HepG2 (cell line): ENCODE data around the gene MYL6B. TPM values are rescaled to one million over a fixed set of nuclear protein-coding genes. Genes with fewer than 3 reads are reported as not detected.
A peak's percentile ranks its signal among the peaks of the same experiment; 100 is the strongest.

ENCODE experiments used
- CTCF ChIP-seq: sonication (generic); formaldehyde crosslinking; IDR thresholded peaks from 2 replicates; pipeline ENCODE4 v1.5.0; 2020; ENCODE audit warnings: mild to moderate bottlenecking, missing genetic modification reagents, moderate library complexity
- HINFP ChIP-seq: sonication (generic); formaldehyde crosslinking; IDR thresholded peaks from 2 replicates; pipeline ENCODE4 v1.4.0; 2020; ENCODE audit warnings: low read depth, mild to moderate bottlenecking, missing genetic modification reagents
- HMGXB4 ChIP-seq, 2 experiments: sonication (generic) in 1 of 2; formaldehyde crosslinking in 1 of 2; IDR thresholded peaks; 2 replicates each; pipeline versions ENCODE4 v1.4.0 to v1.6.1; 2018 to 2020; ENCODE audit warnings: missing genetic modification reagents in 2 of 2, borderline replicate concordance in 1 of 2, low read depth in 1 of 2, mild to moderate bottlenecking in 1 of 2, missing biosample characterization in 1 of 2
- HNF1A ChIP-seq, 2 experiments: sonication (generic) in 1 of 2; formaldehyde crosslinking in 1 of 2; IDR thresholded peaks; 2 replicates each; pipeline versions ENCODE4 v1.4.0 to v1.6.1; 2016 to 2020; ENCODE audit warnings: borderline replicate concordance in 1 of 2, low read depth in 1 of 2, mild to moderate bottlenecking in 1 of 2, missing genetic modification reagents in 1 of 2
- LCORL ChIP-seq, 2 experiments: fragments of 450-650 bp in 1 of 2; sonication (generic) in 1 of 2; formaldehyde crosslinking in 1 of 2; IDR thresholded peaks; 2 replicates each; pipeline versions ENCODE4 v1.5.0 to v1.6.1; 2017 to 2020; ENCODE audit warnings: antibody characterized with exemption in 1 of 2, missing genetic modification reagents in 1 of 2
- NR3C1 ChIP-seq: sonication (generic); formaldehyde crosslinking; IDR thresholded peaks from 2 replicates; pipeline ENCODE4 v1.4.0; 2020; ENCODE audit warnings: missing genetic modification reagents
- SRSF9 ChIP-seq: fragments of 200-400 bp; formaldehyde crosslinking; IDR thresholded peaks from 2 replicates; pipeline ENCODE4 v1.6.1; 2018; ENCODE audit warnings: borderline replicate concordance, mild to moderate bottlenecking, low read depth, low read length; ENCODE audit not compliant: insufficient read depth, poor library complexity, severe bottlenecking
- TARDBP ChIP-seq: sonication (generic); formaldehyde crosslinking; IDR thresholded peaks from 2 replicates; pipeline ENCODE4 v1.8.0; 2022; ENCODE audit warnings: mild to moderate bottlenecking, missing genetic modification reagents
- TFDP2 ChIP-seq: sonication (generic); formaldehyde crosslinking; IDR thresholded peaks from 2 replicates; pipeline ENCODE4 v1.4.0; 2020; ENCODE audit warnings: missing genetic modification reagents
- ZBTB46 ChIP-seq: sonication (generic); formaldehyde crosslinking; IDR thresholded peaks from 2 replicates; pipeline ENCODE4 v1.4.0; 2020; ENCODE audit warnings: mild to moderate bottlenecking, missing genetic modification reagents, borderline replicate concordance
- ZNF367 ChIP-seq: sonication (generic); formaldehyde crosslinking; IDR thresholded peaks from 2 replicates; pipeline ENCODE4 v1.4.0; 2020; ENCODE audit warnings: missing genetic modification reagents, borderline replicate concordance
- ZNF879 ChIP-seq: sonication (generic); formaldehyde crosslinking; IDR thresholded peaks from 2 replicates; pipeline ENCODE4 v1.8.1; 2023; ENCODE audit warnings: missing genetic modification reagents
- polyA plus RNA-seq, 8 experiments: library from polyadenylated mRNA; depleted of rRNA in 3 of 8; stranded (reverse) in 7 of 8; unstranded in 1 of 8; fragments of >200 nt; fragmentation: Illumina TruSeq in 4 of 8; extraction: Trizol in 4 of 8; gene quantifications; 2 replicates each; pipeline versions ENCODE4 v1.2.1 to v1.2.3, GENCODE V29; 2011 to 2016; ENCODE audit warnings: low read depth in 4 of 8, missing spikeins in 1 of 8, mixed read lengths in 1 of 8; ENCODE audit not compliant: insufficient read depth in 1 of 8
- total RNA-seq, 5 experiments: library from RNA; depleted of rRNA; stranded (reverse); fragments of >200 nt; fragmentation: Illumina TruSeq; extraction: Trizol; gene quantifications; 2 replicates each; pipeline ENCODE4 v1.2.3, GENCODE V29; 2016; ENCODE audit warnings: low read depth in 1 of 5

Gene MYL6B
- total and polyA plus RNA-seq, 2 of the 13 experiments (the other 11 are each of a cell fraction or from before 2014, with no cell fraction given) = 75.7 to 88.7 TPM

GRCh38 chr12:56119361-56119796 is 33.0 kb upstream of the MYL6B start (continued):
- TF ChIP-seq SRSF9 (no peak), HMGXB4 (CRISPR knock-in tag; IDR thresholded peaks at IDR 0.05; ENCODE audit: borderline replicate concordance in 1 of 2, low read depth in 1 of 2) (peak; percentile 47 to 72; a peak in 3 of 4 replicates), HNF1A (IDR thresholded peaks at IDR 0.05; ENCODE audit: low read depth) (no peak), HNF1A (CRISPR knock-in tag; IDR thresholded peaks at IDR 0.05; ENCODE audit: borderline replicate concordance) (no peak), ZNF367 (no peak), ZBTB46 (CRISPR knock-in tag) (no peak), CTCF (CRISPR knock-in tag) (peak; percentile 90), ZNF879 (CRISPR knock-in tag) (no peak), LCORL (IDR thresholded peaks at IDR 0.05) (no peak), LCORL (CRISPR knock-in tag; IDR thresholded peaks at IDR 0.05) (peak; percentile 78), HINFP (no peak), TFDP2 (CRISPR knock-in tag) (0 out of 2 replicates have a peak, but pooled peaks have one; percentile 52), NR3C1 (CRISPR knock-in tag) (no peak), TARDBP (CRISPR knock-in tag) (peak; percentile 59; the same call in 1 of the 2 replicates)
